Germinal center (tissue), 1 donor: ENCODE measurements around the gene GLRX2.
"Not testable (repeated sequence)": the region's sequence is repeated elsewhere in the genome, so short reads cannot be mapped to it uniquely, and the experiment has no call there.

Experiments
- DNase-seq: peaks from one replicate; pipeline ENCODE4 v3.0.0; 2012; ENCODE audit warnings: mixed read lengths, low spot score

GLRX2 gene, protein sequence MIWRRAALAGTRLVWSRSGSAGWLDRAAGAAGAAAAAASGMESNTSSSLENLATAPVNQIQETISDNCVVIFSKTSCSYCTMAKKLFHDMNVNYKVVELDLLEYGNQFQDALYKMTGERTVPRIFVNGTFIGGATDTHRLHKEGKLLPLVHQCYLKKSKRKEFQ

DNA sequence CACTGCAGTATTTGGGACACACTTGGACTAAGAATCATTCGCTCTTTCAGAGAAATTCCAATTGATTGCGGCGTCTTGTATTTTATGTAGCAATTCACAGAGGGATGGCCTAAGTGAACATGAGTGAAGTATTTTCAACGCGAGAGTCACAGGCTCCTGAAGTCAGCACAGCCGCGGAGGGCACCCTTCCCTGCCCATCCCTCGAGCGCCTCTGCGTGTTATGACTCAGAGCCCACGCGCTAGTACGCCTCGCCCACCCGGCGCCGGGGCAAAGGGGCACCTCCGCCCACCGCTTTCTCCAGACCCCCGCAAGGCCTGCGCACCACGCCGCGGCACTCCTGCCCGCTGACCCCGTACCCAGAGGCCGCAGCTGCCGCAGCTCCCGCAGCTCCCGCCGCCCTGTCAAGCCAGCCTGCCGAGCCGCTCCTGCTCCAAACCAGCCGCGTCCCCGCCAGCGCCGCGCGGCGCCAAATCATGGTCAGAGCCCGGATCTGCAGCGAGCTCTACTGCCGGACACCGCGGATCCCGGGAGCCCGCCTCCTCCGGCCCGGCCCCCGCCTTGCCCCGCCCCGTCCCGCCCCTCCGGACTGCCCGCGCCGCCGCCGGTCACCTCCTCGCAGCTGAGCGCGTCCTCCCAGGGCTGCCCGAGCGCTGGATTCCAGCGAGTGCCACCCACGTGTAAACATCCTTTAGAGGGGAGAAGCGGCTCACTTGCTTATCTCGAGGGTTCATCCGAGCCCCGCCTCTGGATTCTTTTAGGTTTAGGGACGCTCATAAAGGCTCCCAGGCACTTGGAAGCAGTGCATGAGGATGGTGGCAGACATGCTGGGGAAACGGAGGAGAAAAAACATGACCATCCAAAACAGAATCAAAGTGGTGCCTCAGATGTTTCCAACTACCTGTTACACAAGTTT lies at the start of gene GLRX2:
GLRX2 (minus strand) TSS at position 508 of the 914 bp plus-strand sequence; CDS start at position 476, 32 bp downstream.
- DNase-seq, result peak; percentile 79

DNA sequence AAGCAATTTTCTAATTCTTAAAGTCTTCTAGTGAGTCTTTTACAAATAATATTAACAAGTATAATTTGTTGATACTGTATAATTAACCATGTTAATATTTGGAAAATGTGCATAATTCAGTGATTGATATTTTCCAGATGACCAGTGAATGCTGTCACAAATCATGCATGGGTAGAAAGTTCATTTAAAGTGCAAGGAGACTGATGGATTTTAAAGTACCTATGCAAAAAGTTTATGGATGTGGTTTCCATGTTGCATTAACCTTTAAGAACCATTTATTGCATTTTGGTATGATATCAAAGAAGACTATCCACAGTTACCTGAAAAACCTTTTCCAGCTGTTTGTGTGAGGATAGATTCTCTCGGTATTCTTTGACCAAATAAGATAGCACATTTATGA lies 39.8 kb upstream of the GLRX2 start:
- no peak for DNase-seq

DNA sequence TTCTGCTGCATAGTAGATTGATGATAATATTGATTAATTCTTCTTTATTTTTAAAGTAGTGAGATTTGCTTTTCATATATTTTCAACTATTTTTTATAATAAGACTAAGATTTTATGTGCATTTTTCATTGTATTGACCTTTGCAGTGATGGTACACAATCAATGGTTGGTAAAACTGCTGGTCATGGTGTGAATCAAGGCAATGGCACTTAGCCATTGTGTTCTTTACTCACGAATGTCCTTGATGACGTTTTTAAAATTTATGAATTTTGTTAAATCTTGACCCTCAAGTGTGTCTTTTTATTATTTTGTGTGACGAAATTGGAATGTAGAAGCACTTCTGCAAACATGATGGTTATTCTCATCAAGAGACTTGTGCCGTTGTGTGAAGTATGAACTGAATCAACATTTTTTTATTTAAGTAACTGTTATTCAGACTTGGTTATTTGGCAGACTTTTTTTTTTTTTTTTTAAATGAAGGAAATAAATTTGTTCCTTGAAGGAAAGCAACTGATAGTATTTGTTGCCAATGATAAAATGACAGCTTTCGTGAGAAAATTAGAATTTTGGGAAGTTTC lies 39.2 kb upstream of the GLRX2 start:
- no peak for DNase-seq

DNA sequence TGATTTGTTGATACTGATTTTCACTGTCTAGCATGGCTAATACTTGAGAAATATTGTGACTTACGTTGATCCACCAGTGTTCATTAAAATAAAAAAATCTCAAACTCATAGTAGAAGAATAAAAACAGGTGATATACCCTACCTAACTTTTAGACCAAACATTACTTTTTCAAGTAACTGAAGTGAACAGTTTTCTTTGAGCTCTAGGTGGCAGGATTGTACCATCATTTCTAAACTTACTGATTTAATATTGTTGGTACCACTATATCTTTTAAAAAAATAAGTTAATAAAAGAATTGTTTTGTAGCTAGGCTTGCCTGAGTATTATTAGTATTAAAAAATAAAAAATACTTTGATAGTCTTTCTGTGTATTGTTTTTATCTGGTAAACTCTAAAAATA lies 38.1 kb upstream of the GLRX2 start:
- no peak for DNase-seq

DNA sequence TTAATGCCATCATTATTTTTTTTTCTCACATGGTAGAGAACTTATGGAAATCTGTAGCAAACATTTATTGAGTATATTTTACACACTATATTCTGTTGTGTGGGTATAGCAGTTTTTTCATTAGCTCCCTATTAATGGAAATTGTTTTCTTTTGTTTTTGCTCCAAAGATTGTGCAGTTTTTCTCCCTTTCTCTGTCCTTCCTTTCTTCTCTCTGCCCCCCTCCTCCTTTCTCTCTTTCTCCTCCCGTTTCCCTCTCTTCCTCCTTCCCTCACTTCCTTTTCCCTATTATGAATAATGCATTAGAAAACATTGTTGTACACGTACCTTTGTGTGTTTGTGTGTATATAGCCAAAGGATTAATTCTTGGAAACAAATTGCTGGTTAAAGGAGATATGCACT lies 37.2 kb upstream of the GLRX2 start:
- DNase-seq, result no peak

DNA sequence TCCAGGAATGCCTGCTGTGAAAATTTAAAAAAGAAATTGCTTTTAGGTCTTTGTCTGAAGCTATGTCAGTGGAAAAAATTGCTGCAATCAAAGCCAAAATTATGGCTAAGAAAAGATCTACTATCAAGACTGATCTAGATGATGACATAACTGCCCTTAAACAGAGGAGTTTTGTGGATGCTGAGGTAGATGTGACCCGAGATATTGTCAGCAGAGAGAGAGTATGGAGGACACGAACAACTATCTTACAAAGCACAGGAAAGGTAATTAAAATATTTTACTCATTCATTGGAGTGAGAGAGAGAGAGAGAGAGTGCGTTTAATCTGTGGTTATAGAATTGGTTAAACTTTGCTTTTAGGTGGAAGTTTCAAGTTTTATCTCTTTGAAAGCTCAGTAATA lies 36.6 kb upstream of the GLRX2 start:
- DNase-seq, result no peak

DNA sequence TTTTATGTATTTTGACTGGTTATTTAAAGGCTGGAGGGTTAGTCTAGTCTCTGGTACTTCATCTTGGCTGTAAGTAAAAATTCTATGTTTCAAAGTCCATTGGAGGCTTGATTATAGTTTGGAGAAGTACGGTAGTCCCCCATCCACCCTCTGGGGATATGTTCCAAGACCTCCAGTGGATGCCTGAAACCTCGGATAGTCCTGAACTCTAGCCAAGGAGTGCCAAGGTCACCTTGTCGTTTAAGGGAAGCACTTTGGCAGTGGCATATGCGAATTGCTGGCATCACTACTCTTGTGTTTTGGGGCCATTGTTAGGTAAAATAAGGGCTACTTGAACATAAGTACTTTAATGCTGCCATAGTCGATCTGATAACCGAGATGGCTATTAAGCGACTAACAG lies 35.0 kb upstream of the GLRX2 start:
- no peak for DNase-seq

DNA sequence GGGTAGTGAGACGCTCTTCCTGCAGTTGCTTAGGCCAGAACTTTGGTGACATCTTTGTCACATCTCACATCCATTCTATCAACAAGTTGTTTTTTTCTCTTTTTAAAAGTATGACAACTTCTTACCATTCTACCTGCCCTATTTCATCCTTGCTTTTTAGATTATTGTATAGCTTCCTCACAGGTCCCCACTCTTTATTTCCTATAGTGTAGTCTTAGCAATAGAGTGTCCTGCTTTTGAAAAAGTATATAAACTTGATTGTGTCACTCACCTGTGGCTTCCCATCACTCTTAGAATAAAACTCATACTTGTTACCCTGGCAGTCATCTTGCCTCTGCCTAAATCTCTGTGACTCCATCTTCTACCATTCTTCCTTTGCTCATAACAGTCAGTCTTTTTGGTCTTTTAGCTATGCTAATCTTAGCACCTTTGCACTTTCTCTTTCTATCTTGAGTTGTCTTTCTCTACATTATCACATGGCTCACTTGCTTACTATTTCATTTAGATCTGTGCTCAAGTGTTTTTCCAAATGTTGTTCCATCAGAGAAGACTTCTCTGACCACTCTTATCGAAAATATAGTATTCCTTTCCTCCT lies 26.1 kb upstream of the GLRX2 start:
- no peak for DNase-seq

DNA sequence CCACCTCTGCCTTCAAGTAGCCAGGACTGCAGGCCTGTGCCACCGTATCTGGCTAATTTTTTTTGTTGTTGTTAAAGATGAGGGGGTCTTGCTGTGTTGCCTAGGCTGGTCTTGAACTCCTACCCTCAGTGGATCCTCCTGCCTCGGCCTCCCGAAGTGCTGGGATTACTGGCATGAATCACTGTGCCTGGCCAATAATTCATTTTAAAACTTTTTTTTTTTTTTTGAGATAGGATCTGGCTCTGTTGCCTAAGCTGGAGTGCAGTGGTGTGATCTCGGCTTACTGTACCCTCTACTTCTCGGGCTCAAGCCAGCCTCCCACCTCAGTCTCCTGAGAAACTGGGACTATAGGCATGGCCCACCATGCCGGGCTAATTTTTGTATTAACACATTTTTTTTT lies 20.2 kb upstream of the GLRX2 start:
- DNase-seq, result no peak

DNA sequence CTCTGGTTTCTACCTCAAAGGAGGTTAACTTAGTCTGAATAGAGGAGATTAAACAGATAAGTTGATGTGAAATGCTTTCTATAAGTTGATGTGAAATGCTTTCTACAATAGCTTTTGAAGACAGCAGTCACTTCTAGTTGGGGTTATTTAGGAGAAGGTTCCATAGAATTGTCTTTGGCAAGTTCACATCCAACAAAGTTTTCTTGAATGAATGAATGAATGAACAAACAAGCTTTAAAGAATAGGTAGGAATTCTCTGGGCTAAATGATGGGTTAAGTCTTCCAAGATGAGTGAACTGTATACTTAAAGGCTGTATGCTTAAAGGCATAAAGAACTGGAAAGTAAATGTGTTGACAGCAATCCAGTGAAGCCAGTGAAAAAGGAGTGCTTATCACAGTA lies 18.5 kb upstream of the GLRX2 start:
- no peak for DNase-seq

DNA sequence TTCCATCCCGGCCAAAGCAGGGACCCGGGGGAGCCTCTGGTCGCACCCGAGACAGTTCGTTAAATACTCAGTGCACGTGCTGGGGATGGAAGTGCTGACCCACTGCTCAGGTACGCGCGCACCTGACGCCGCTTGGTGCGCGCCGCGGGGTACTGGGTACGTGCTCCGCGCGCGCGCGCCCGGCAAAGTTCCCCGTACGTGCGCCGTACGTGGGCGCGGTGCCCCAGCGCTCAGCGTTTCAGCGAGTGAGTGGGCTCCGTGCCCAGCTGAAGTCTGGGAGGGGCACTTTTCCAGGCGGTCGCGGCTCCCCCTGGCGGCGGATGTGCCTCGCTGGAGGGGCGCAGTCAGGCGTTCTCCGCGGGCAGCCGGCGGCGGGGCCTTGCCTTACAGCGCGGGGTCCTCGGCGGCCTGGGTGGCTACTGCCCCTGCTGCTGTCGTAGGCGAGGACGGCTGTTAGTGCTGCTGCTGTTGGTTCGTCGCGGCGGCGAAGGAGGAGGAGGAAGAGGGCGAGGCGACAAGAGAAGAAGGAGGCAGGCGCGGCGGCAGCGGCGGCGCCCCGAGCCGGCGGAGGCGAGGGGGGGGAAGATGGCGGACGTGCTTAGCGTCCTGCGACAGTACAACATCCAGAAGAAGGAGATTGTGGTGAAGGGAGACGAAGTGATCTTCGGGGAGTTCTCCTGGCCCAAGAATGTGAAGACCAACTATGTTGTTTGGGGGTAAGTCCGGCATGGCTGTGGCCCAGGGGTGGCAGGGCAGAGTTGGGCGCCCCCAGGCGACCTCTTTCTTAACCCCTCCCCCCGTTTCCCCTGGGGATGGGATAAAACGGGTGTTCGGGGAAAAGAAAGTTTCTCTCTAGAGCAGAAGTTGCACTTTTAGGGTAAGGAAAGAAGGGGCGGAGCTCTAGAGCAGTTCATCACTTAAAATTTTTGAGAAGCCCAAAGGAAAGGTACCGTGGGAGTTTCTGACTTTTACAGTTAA lies 16.7 kb upstream of the GLRX2 start, which contains the start of gene CDC73:
CDC73 (plus strand) TSS at position 416 of the 978 bp plus-strand sequence; CDS start at position 586, 170 bp downstream.
- peak; percentile 94 for DNase-seq

DNA sequence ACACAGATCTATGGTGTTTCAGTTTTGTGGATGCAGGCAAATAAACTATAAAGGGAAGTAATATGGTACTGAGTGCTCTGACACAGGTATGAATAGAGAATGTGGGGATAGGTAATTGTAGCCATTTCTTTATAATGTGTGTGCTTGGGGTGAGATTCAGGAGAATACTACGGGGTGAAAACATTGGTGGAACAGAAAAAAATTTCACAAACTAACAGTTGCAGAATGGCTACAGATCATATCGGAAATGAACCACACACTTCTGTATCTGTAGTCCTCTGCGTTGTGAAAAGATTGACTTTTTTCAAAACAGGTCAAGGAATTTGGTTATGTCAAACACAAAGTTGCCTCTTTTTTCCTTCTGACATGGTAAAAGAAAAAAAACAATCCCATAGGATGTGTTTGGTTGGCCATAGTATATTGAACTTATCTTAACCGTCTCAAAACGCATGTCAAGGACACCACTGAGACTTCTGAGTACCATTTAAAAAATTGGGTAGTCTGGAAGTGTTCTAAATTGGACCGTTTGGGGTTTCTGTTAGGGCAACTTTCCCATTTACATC lies 15.5 kb upstream of the GLRX2 start:
- no peak for DNase-seq

DNA sequence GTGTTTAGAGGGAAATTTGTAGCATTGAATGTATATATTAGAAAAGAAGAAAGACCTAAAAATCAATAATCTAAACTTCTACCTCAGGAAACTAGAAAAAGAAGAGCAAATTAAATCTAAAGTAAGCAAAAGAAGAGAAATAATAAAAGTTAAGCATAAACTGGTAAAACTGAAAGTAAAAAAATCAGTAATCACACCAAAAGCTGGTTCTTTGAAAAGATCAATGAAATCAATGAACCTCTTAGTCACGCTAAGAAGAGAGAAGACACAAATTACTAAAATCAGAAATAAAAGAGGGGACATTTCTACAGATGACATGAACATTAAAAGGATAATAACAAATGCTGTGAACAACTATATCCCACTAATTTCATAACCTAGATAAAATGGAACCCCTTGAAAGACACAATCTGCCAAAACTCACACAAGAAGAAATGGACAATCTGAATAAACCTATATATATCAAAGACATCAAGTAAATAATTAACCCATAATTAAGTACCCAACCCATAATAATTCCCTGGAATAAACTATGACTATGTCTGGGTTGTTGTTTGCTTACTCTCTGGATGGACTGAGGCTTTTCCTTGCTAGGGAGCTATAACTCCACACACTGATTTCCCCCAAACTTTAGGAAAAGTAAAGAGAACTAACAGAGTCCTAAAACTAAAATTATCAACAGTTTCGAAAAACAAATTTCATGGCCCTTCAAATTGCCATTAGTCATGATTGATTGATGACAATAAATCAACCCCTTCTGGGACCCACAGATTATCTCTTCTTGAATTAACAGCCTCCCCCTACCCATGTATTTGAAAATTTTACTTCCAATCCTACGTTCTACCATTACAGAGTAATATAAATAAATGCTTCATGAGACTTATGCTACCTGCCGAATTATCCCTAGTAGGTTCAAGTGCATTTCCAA lies 13.9 kb upstream of the GLRX2 start:
- DNase-seq, result no peak

DNA sequence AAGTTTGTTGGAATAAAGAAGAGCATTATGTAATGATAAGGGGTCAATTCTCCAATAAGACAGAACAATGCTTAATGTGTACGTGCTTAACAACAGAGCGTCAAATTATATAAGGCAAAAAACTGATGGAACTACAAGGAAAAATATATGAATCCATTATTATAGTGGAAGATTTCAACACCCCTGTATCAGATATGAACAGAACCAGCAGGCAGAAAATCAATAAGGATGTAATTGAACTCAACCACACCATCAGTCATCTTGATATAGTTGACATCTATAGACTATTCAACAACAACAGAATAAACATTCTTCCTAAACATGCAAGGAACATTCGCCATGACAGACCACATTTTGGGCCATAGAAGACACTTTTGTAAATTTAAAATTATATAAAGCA lies 13.0 kb upstream of the GLRX2 start:
- no peak for DNase-seq

DNA sequence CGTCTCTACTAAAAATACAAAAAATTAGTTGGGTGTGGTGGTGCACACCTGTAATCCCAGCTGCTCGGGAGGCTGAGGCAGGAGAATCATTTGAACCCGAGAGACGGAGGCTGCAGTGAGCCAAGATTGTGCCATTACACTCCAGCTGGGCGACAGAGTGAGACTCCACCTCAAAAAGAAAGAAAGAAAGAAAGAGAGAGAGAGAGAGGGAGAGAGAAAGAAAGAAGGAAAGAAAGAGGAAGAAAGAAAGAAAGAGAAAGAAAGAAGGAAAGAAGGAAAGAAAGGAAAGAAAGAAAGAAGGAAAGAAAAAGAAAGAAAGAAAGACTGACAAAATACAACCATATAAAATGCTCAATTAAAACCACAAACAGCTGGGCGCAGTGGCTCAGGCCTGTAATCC lies 12.0 kb upstream of the GLRX2 start:
- DNase-seq, result not testable (repeated sequence)

DNA sequence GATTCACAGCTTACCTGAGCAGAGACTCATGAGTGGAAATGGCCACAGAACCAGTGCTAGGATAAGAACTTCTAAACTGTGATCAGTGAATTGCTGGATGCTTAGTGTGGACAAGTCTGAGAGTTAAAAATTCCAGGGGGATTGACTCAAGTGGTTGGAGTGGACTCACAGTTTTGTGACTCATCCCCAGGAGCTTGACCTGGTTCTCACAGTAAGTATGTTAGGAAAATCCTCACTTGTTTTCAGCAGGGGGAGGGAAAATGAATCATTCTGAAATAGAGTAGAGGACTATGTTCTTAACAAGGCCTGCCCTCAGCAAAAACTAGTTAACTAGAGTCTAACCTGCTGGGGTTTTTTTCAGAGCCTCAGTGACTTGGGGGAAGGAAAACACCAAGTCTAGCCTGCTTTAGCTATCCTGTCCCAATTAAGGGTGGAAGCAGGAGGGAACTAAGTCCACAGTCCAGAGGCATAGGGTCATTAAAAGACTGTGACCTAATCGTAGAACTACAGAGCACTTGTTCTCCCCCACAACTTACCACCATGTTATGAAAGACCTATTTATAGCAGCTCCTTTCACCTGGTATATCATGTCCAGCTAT lies 10.5 kb upstream of the GLRX2 start:
- no peak for DNase-seq

DNA sequence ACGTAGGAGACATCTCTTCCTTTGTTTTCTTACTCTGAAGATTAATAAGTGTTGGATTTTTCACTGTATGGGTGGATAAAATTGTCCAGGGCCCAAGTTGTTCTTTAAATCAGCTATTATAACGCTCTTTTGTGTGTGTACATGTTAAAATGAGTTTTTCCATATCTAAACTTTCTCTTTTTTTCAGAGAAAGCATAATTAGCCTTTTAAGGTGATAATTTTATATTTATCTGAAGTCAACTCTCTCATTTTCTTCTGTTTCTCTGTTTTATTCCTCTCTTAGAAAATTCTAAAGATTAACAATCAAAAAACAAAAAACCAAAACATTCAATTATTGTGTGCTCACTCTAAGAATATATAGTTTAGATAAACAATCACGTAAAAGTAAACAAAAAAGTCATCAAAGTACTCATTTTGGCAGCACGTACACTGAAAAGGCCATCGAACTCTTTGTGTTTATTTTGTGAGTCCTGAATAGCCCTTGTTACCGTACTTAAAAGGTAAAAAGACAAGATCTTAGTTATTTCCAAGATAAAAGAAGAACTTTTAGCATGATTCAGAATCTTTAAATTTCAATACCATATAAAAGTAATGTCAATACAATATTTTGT lies 9.4 kb upstream of the GLRX2 start:
- DNase-seq, result no peak

DNA sequence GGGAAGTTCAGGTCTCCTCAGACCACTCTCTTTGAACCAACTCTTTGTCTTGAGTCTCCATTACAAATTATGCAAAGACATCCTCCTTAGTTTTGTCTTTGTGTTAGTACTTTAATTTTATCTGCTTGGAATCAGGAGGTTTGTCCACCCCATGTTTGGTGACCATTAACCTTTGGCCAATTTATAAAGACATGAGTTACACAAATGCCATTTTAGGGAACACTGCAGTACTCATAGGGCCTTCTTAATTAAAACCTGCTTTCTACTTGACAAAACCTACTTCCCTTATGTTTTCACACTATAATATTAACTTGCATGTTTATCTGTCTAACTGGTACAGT lies 8.7 kb upstream of the GLRX2 start:
- no peak for DNase-seq

DNA sequence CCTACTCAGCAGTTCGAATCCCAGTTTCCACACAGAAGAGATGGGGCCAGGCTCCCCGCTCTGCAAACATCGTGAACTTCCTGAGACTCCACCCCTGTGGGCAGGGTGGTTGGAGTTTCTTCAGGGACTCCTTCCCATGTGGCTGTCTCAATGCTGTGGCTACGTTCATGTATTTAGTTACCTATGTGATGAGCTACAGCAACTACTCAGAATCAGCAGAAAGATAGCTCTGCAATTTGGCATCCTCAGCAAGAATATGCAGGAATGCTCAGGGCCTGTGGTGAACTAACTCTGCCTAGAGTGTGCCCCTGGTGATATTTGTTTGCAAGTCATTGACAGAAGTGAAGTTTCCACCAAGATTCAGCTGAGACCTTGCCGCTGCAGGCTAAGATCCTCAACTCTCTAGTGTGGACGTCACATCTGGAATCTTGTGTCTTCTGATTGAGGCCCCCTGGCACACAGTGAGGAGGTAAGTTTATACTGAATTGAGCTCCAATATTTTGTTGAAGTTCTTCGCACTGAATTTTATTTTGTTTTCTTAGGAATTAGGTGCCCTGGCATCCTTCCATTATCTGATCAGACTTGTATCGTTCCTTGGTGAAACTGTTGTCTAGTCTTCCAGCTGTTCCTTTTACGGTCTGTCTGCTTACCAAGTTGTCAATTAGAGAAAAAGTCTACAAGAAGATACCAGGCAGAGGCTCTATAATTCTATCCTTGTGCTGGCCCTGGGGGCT lies 8.2 kb upstream of the GLRX2 start:
- no peak for DNase-seq
